ENCODE data around the gene CELSR2.

CELSR2 gene

GRCh38 chr1:109265741-109266330 lies 16.5 kb downstream of the CELSR2 start:
- TF ChIP-seq CTCF (IDR thresholded peaks at IDR 0.05; ENCODE audit: insufficient read depth, missing control alignments): no peak
- DNase-seq (ENCODE audit: insufficient read length, low spot score): no peak
- no peak for FAIRE-seq

- no peak for FAIRE-seq
- DNase-seq (ENCODE audit: insufficient read length, low spot score): no peak
- TF ChIP-seq CTCF (IDR thresholded peaks at IDR 0.05; ENCODE audit: insufficient read depth, missing control alignments): no peak
Observed at GRCh38 chr1:109266965-109267364, 17.6 kb downstream of the CELSR2 start.

- TF ChIP-seq CTCF (IDR thresholded peaks at IDR 0.05; ENCODE audit: insufficient read depth, missing control alignments): no peak
- no peak for DNase-seq (ENCODE audit: insufficient read length, low spot score)
- FAIRE-seq: no peak
Observed at GRCh38 chr1:109267743-109268300, 18.5 kb downstream of the CELSR2 start.

- no peak for FAIRE-seq
- TF ChIP-seq CTCF (IDR thresholded peaks at IDR 0.05; ENCODE audit: insufficient read depth, missing control alignments): no peak
Observed at GRCh38 chr1:109268431-109269211, 19.3 kb downstream of the CELSR2 start.

GRCh38 chr1:109269212-109269980 lies 20.1 kb downstream of the CELSR2 start:
- DNase-seq (ENCODE audit: insufficient read length, low spot score) (no peak), FAIRE-seq (no peak)
- TF ChIP-seq CTCF (IDR thresholded peaks at IDR 0.05; ENCODE audit: insufficient read depth, missing control alignments): no peak

More at GRCh38 chr1:109268431-109269211, 19.3 kb downstream of the CELSR2 start:
- no peak for DNase-seq (ENCODE audit: insufficient read length, low spot score)

GRCh38 chr1:109269981-109270622 lies 20.8 kb downstream of the CELSR2 start:
- no peak for FAIRE-seq
- TF ChIP-seq CTCF (IDR thresholded peaks at IDR 0.05; ENCODE audit: insufficient read depth, missing control alignments): no peak
- DNase-seq (ENCODE audit: insufficient read length, low spot score): no peak
